Forelimb muscle (tissue), 1 donor: ENCODE data around the gene TSPAN18. TPM values are rescaled to one million over a fixed set of nuclear protein-coding genes. Genes with fewer than 3 reads are reported as not detected.
"Not testable (repeated sequence)": the region's sequence is repeated elsewhere in the genome, so short reads cannot be mapped to it uniquely, and the experiment has no call there.

Experiments used
- DNase-seq: peaks from one replicate; pipeline ENCODE4 v3.0.0-alpha.2; 2013; ENCODE audit warnings: low read depth
- polyA plus RNA-seq: library from polyadenylated mRNA; unstranded; fragments of 120-200 nt; gene quantifications from one replicate; pipeline ENCODE4 v1.2.1, GENCODE V29; 2013; ENCODE audit not compliant: insufficient read length

Gene TSPAN18
- polyA plus RNA-seq, 1 donor: 37.2 TPM

- DNase-seq: no peak
Observed at GRCh38 chr11:44868021-44868420, 141.3 kb downstream of the TSPAN18 start.

GRCh38 chr11:44868455-44869421 lies 142.0 kb downstream of the TSPAN18 start:
- DNase-seq: no peak

GRCh38 chr11:44870181-44870580 lies 143.4 kb downstream of the TSPAN18 start:
- DNase-seq: no peak

GRCh38 chr11:44870615-44871176 lies 143.9 kb downstream of the TSPAN18 start:
- DNase-seq: no peak

- not testable (repeated sequence) for DNase-seq
Observed at GRCh38 chr11:44871682-44872081, 144.9 kb downstream of the TSPAN18 start.

GRCh38 chr11:44872556-44872955 lies 145.8 kb downstream of the TSPAN18 start:
- no peak for DNase-seq

- DNase-seq: no peak
Observed at GRCh38 chr11:44873537-44873936, 146.8 kb downstream of the TSPAN18 start.

- no peak for DNase-seq
Observed at GRCh38 chr11:44874284-44874683, 147.5 kb downstream of the TSPAN18 start.

- no peak for DNase-seq
Observed at GRCh38 chr11:44875037-44875436, 148.3 kb downstream of the TSPAN18 start.

- no peak for DNase-seq
Observed at GRCh38 chr11:44876194-44876723, 149.5 kb downstream of the TSPAN18 start.

- no peak for DNase-seq
Observed at GRCh38 chr11:44876906-44877305, 150.1 kb downstream of the TSPAN18 start.

- no peak for DNase-seq
Observed at GRCh38 chr11:44877571-44878497, 151.1 kb downstream of the TSPAN18 start.

GRCh38 chr11:44878711-44879110 lies 151.9 kb downstream of the TSPAN18 start:
- no peak for DNase-seq

- no peak for DNase-seq
Observed at GRCh38 chr11:44879432-44879831, 152.7 kb downstream of the TSPAN18 start.

- no peak for DNase-seq
Observed at GRCh38 chr11:44880511-44880910, 153.7 kb downstream of the TSPAN18 start.

GRCh38 chr11:44880953-44881352 lies 154.2 kb downstream of the TSPAN18 start:
- no peak for DNase-seq

- DNase-seq: no peak
Observed at GRCh38 chr11:44883277-44883676, 156.5 kb downstream of the TSPAN18 start.

GRCh38 chr11:44884056-44884455 lies 157.3 kb downstream of the TSPAN18 start:
- no peak for DNase-seq

GRCh38 chr11:44885065-44885810 lies 158.5 kb downstream of the TSPAN18 start:
- DNase-seq: no peak

GRCh38 chr11:44885919-44886789 lies 159.4 kb downstream of the TSPAN18 start:
- no peak for DNase-seq
